GM12878 (cell line): ENCODE measurements around the gene KIAA0319L.

Experiments
- ASH2L ChIP-seq: fragments of 300-600, 200-600 bp; sonication (generic); IDR thresholded peaks from 2 replicates; pipeline ENCODE4 v1.6.1; 2017; ENCODE audit warnings: low read depth, mild to moderate bottlenecking, borderline replicate concordance
- CBFB ChIP-seq: IDR thresholded peaks from 2 replicates; pipeline ENCODE4 v1.6.1; 2016; ENCODE audit warnings: antibody characterized with exemption, low read depth
- POLR2A ChIP-seq: IDR thresholded peaks from 2 replicates; pipeline ENCODE4 v1.6.1; 2011; ENCODE audit warnings: low read depth, mild to moderate bottlenecking, low read length
- RCOR1 ChIP-seq: conservative IDR thresholded peaks from 2 replicates; pipeline ENCODE4 v1.6.1; 2012; ENCODE audit warnings: low read depth, low read length, improper control_type of control experiment
- SUZ12 ChIP-seq: fragments of 200-600 bp; sonication (generic); IDR thresholded peaks from one replicate; pipeline ENCODE4 v1.6.1; 2018; ENCODE audit warnings: antibody characterized with exemption, mild to moderate bottlenecking; ENCODE audit not compliant: unreplicated experiment
- ZNF274 ChIP-seq: IDR thresholded peaks from one replicate; pipeline ENCODE4 v1.8.0; 2011; ENCODE audit not compliant: insufficient read length, insufficient read depth
- ZSCAN29 ChIP-seq: fragments of 450-650 bp; IDR thresholded peaks from 2 replicates; pipeline ENCODE4 v1.6.1; 2017; ENCODE audit warnings: mild to moderate bottlenecking, moderate library complexity
- ZZZ3 ChIP-seq: IDR thresholded peaks from 2 replicates; pipeline ENCODE4 v1.6.1; 2011; ENCODE audit warnings: low read depth; ENCODE audit not compliant: control insufficient read depth, insufficient read length
- TF ChIP-seq, protein P1 (sequence below): fragments of 450-650 bp; IDR thresholded peaks from 2 replicates; pipeline ENCODE4 v1.6.1; 2016; ENCODE audit warnings: mild to moderate bottlenecking
- TF ChIP-seq, protein P2 (sequence below), 3 experiments: IDR thresholded peaks in 2 of 3; conservative IDR thresholded peaks in 1 of 3; 2 replicates each; pipeline ENCODE4 v1.5.1; 2011; ENCODE audit warnings: low read depth in 3 of 3, low read length in 3 of 3, mild to moderate bottlenecking in 3 of 3, control low read depth in 2 of 3, moderate library complexity in 2 of 3, inconsistent platforms in 1 of 3, mixed read lengths in 1 of 3; ENCODE audit not compliant: control insufficient read depth in 2 of 3, insufficient read depth in 1 of 3; ENCODE audit errors: extremely low read depth in 1 of 3

DNA sequence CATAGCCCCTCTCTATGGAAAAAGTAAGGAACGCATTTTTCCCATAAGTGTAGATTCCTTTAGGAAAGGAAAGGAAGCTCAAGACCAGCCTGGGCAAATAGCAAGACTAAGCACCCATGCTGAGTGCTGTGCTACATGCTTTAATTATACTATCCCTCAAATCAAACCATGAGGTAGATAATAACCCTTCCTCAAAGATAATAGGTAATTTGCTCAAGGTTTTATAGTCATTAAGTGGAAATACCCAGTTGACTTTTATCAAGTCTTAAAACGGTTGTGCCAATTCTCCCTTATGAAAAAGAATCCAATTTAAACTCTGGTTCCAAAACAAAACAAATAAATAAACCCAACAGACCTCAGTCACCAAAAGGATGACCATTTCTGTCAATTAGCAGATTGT, 3.4 kb downstream of the KIAA0319L start:
- no peak for TF ChIP-seq SUZ12
- TF ChIP-seq ZSCAN29 = no peak
- TF ChIP-seq, protein P1, sequence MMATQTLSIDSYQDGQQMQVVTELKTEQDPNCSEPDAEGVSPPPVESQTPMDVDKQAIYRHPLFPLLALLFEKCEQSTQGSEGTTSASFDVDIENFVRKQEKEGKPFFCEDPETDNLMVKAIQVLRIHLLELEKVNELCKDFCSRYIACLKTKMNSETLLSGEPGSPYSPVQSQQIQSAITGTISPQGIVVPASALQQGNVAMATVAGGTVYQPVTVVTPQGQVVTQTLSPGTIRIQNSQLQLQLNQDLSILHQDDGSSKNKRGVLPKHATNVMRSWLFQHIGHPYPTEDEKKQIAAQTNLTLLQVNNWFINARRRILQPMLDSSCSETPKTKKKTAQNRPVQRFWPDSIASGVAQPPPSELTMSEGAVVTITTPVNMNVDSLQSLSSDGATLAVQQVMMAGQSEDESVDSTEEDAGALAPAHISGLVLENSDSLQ = no peak
- TF ChIP-seq POLR2A = no peak
- TF ChIP-seq ZZZ3 = no peak
- TF ChIP-seq RCOR1 = no peak
- no peak for TF ChIP-seq ASH2L
- TF ChIP-seq, protein P2, sequence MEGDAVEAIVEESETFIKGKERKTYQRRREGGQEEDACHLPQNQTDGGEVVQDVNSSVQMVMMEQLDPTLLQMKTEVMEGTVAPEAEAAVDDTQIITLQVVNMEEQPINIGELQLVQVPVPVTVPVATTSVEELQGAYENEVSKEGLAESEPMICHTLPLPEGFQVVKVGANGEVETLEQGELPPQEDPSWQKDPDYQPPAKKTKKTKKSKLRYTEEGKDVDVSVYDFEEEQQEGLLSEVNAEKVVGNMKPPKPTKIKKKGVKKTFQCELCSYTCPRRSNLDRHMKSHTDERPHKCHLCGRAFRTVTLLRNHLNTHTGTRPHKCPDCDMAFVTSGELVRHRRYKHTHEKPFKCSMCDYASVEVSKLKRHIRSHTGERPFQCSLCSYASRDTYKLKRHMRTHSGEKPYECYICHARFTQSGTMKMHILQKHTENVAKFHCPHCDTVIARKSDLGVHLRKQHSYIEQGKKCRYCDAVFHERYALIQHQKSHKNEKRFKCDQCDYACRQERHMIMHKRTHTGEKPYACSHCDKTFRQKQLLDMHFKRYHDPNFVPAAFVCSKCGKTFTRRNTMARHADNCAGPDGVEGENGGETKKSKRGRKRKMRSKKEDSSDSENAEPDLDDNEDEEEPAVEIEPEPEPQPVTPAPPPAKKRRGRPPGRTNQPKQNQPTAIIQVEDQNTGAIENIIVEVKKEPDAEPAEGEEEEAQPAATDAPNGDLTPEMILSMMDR (IDR thresholded peaks at IDR 0.05 in 2 of 3, conservative IDR thresholded peaks at IDR 0.05 in 1 of 3; ENCODE audit: control insufficient read depth in 2 of 3, extremely low read depth in 1 of 3, insufficient read depth in 1 of 3, low read depth in 3 of 3, low read length in 3 of 3) = no peak
- TF ChIP-seq ZNF274 = no peak
- no peak for TF ChIP-seq CBFB
